MM.1S (cell line): ENCODE measurements around the gene BICRAL.

Source experiments
- DNase-seq: peaks from one replicate; pipeline ENCODE4 v3.0.0-alpha.2; 2015
- H2AFZ ChIP-seq: fragments of 300-600 bp; sonication (generic); 2 replicates; pipeline ENCODE4 v1.6.0; 2016; ENCODE audit warnings: antibody characterized with exemption, low read length
- H3F3A ChIP-seq: fragments of 300-600 bp; sonication (generic); 2 replicates; pipeline ENCODE4 v1.6.1; 2016; ENCODE audit warnings: mild to moderate bottlenecking, antibody characterized with exemption, low read length, moderate library complexity, mixed read lengths; ENCODE audit not compliant: insufficient read depth
- H3K27ac ChIP-seq: fragments of 300-600 bp; sonication (generic); 2 replicates; pipeline ENCODE4 v1.5.1; 2016; ENCODE audit warnings: mild to moderate bottlenecking, low read length
- H3K27me3 ChIP-seq: fragments of 300-600 bp; sonication (generic); replicated peaks from 2 replicates; pipeline ENCODE4 v1.6.0; 2016; ENCODE audit warnings: low read length; ENCODE audit not compliant: insufficient read depth
- H3K36me3 ChIP-seq: fragments of 300-600 bp; sonication (generic); replicated peaks from 2 replicates; pipeline ENCODE4 v1.6.1; 2016; ENCODE audit warnings: mild to moderate bottlenecking, low read length, mixed read lengths; ENCODE audit not compliant: insufficient read depth
- H3K4me1 ChIP-seq: fragments of 300-600 bp; sonication (generic); 2 replicates; pipeline ENCODE4 v1.6.1; 2016; ENCODE audit warnings: low read length, mixed read lengths
- H3K4me2 ChIP-seq: fragments of 300-600 bp; sonication (generic); 2 replicates; pipeline ENCODE4 v1.6.0; 2016; ENCODE audit warnings: low read depth, low read length
- H3K4me3 ChIP-seq: fragments of 300-600 bp; sonication (generic); 2 replicates; pipeline ENCODE4 v1.5.1; 2016; ENCODE audit warnings: low read length, mixed read lengths
- H3K79me2 ChIP-seq: fragments of 300-600 bp; sonication (generic); 2 replicates; pipeline ENCODE4 v1.6.1; 2016; ENCODE audit warnings: mixed run types, low read length, mixed read lengths
- H3K9ac ChIP-seq: fragments of 300-600 bp; sonication (generic); 2 replicates; pipeline ENCODE4 v1.6.1; 2016; ENCODE audit warnings: low read length, mixed read lengths
- H3K9me2 ChIP-seq: fragments of 300-600 bp; sonication (generic); replicated peaks from 2 replicates; pipeline ENCODE4 v1.6.1; 2016; ENCODE audit warnings: mild to moderate bottlenecking, low read length, mixed read lengths; ENCODE audit not compliant: insufficient read depth
- H3K9me3 ChIP-seq: fragments of 300-600 bp; sonication (generic); replicated peaks from 2 replicates; pipeline ENCODE4 v1.6.1; 2016; ENCODE audit warnings: mild to moderate bottlenecking, low read length, mixed read lengths; ENCODE audit not compliant: insufficient read depth
- H4K20me1 ChIP-seq: fragments of 300-600 bp; sonication (generic); 2 replicates; pipeline ENCODE4 v1.6.1; 2016; ENCODE audit warnings: mild to moderate bottlenecking, low read length, moderate library complexity, mixed read lengths; ENCODE audit not compliant: insufficient read depth
- CTCF ChIP-seq: fragments of 300-600 bp; sonication (generic); IDR thresholded peaks from 2 replicates; pipeline ENCODE4 v1.5.1; 2016; ENCODE audit warnings: antibody characterized with exemption, low read length, mixed read lengths
- EZH2 ChIP-seq: fragments of 300-600 bp; sonication (generic); optimal IDR thresholded peaks from 2 replicates; pipeline ENCODE3; 2017; ENCODE audit warnings: low read depth, mild to moderate bottlenecking, antibody characterized with exemption, low read length, mixed read lengths
- EZH2phosphoT487 ChIP-seq: fragments of 300-600 bp; sonication (generic); IDR thresholded peaks from 2 replicates; pipeline ENCODE4 v1.6.1; 2018; ENCODE audit warnings: antibody characterized with exemption, low read length

BICRAL gene

GRCh38 chr6:42848700-42849099 lies 66.8 kb downstream of the BICRAL start:
- TF ChIP-seq CTCF (no peak), EZH2 (no peak), EZH2phosphoT487 (no peak)
- Histone ChIP-seq H3K9me3 (no peaks in the 10 kb centered on the region), H3K4me2 (no peak overlapping the region), H3K4me3 (no peak overlapping the region), H3F3A (no peaks in the 10 kb centered on the region), H4K20me1 (no peaks in the 10 kb centered on the region), H3K4me1 (peaks cover 2% of the 10 kb centered on the region; the same call in 1 of the 2 replicates), H3K27ac (no peak overlapping the region), H3K9ac (no peak overlapping the region), H3K36me3 (no peaks in the 10 kb centered on the region), H3K9me2 (no peaks in the 10 kb centered on the region), H3K27me3 (no peaks in the 10 kb centered on the region), H2AFZ (no peak overlapping the region), H3K79me2 (no peaks in the 10 kb centered on the region)
- DNase-seq = no peak

GRCh38 chr6:42851599-42851998 lies 69.7 kb downstream of the BICRAL start:
- no peak overlapping the region for H3K9ac ChIP-seq
- H3K36me3 ChIP-seq = 0 out of 2 replicates have a peak, but pooled peaks cover 3% of the 10 kb centered on the region
- no peak overlapping the region for H2AFZ ChIP-seq
- H3K4me2 ChIP-seq = no peak overlapping the region
- no peaks in the 10 kb centered on the region for H3K9me3 ChIP-seq
- H3K4me1 ChIP-seq = peaks cover 8% of the 10 kb centered on the region; the same call in 1 of the 2 replicates
- H3K4me3 ChIP-seq = no peak overlapping the region
- H3F3A ChIP-seq = no peaks in the 10 kb centered on the region
- H3K27me3 ChIP-seq = no peaks in the 10 kb centered on the region
- no peak overlapping the region for H3K27ac ChIP-seq
- no peaks in the 10 kb centered on the region for H4K20me1 ChIP-seq
- no peaks in the 10 kb centered on the region for H3K9me2 ChIP-seq
- H3K79me2 ChIP-seq = no peaks in the 10 kb centered on the region
- TF ChIP-seq EZH2phosphoT487 = no peak
- TF ChIP-seq CTCF = no peak
- no peak for TF ChIP-seq EZH2
- no peak for DNase-seq

DNA sequence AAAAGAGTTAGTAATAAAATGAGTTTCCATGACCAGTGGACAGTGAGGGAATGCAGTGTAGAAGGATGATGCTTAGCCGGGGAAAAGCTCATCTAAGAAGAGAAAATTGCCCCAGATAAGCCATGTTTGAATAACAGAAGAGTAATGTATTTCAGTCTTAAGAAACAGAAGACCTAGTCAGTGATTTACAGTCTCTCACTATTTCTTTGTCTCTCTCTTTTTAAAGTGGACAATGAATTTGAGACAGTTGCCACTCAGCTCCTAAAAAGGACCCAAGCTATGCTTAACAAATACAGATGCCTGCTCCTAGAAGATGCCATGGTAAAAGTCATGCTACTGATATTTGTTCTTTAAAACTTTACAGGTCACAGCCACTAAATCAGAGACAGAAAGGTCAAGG lies 78.2 kb downstream of the BICRAL start:
- H2AFZ ChIP-seq = no peak overlapping the region
- no peak for DNase-seq
- no peaks in the 10 kb centered on the region for H3K27me3 ChIP-seq
- no peaks in the 10 kb centered on the region for H3K4me1 ChIP-seq
- no peak overlapping the region for H3K4me2 ChIP-seq
- H3F3A ChIP-seq = no peaks in the 10 kb centered on the region
- H3K36me3 ChIP-seq = peaks cover 7% of the 10 kb centered on the region; the same call in 1 of the 2 replicates
- H3K79me2 ChIP-seq = no peaks in the 10 kb centered on the region
- H4K20me1 ChIP-seq = no peaks in the 10 kb centered on the region
- H3K4me3 ChIP-seq = no peak overlapping the region
- TF ChIP-seq EZH2 (no peak), EZH2phosphoT487 (no peak), CTCF (no peak)
- H3K9me3 ChIP-seq = no peaks in the 10 kb centered on the region
- no peaks in the 10 kb centered on the region for H3K9me2 ChIP-seq
- no peak overlapping the region for H3K9ac ChIP-seq
- no peak overlapping the region for H3K27ac ChIP-seq
